H1 (cell line): ENCODE measurements around the gene ZNF672.

ENCODE experiments used
- CEBPB ChIP-seq: IDR thresholded peaks from 2 replicates; pipeline ENCODE4 v1.6.1; 2012; ENCODE audit warnings: low read depth, low read length
- EZH2 ChIP-seq: fragments of 200-600 bp; sonication (generic); IDR thresholded peaks from 2 replicates; pipeline ENCODE4 v1.7.1; 2012; ENCODE audit warnings: low read depth, mild to moderate bottlenecking, moderate library complexity, low read length, inconsistent platforms; ENCODE audit not compliant: severe bottlenecking
- JUND ChIP-seq: IDR thresholded peaks from 2 replicates; pipeline ENCODE4 v1.6.1; 2011; ENCODE audit warnings: mild to moderate bottlenecking, improper control_type of control experiment, low read length
- KDM1A ChIP-seq: fragments of 200-600, 300-600 bp; sonication (generic); IDR thresholded peaks from 2 replicates; pipeline ENCODE4 v1.7.1; 2016; ENCODE audit warnings: mild to moderate bottlenecking, low read length, borderline replicate concordance
- NRF1 ChIP-seq: IDR thresholded peaks from 2 replicates; pipeline ENCODE4 v1.6.1; 2011; ENCODE audit warnings: mild to moderate bottlenecking, low read depth, low read length, improper control_type of control experiment
- TF ChIP-seq, protein P1 (sequence below), 3 experiments: IDR thresholded peaks; 1 replicate in 2 of 3; 2 replicates in 1 of 3; pipeline versions ENCODE4 v1.5.1 to v1.6.1; 2011; ENCODE audit warnings: low read length in 3 of 3, mild to moderate bottlenecking in 3 of 3, inconsistent platforms in 2 of 3, low read depth in 1 of 3, moderate library complexity in 1 of 3; ENCODE audit not compliant: insufficient read depth in 1 of 3; ENCODE audit errors: control extremely low read depth in 1 of 3
- TF ChIP-seq, protein P2 (sequence below): IDR thresholded peaks from 2 replicates; pipeline ENCODE4 v1.6.1; 2012; ENCODE audit warnings: inconsistent platforms

DNA sequence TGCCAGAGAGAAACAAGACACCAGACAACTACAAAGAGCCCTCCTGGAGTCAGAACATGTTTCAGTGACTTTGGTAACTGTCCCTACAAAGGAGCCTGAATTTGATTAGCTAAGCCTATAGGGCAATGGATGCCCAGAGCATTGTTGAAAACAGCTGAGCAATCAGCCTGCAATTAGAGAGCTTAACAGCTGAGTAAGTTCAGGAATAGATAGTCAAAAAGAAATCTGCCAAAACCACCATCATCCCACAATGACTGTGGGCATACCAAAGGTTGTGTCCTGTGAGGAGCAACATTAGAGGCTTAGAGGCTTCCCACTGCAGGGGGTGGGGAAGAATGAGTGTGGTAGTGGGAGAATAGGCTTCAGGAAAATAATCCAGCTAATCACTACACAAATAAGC lies 44.4 kb upstream of the ZNF672 start:
- TF ChIP-seq NRF1 (no peak), CEBPB (no peak), KDM1A (no peak), JUND (no peak), EZH2 (no peak)
- TF ChIP-seq, protein P1, sequence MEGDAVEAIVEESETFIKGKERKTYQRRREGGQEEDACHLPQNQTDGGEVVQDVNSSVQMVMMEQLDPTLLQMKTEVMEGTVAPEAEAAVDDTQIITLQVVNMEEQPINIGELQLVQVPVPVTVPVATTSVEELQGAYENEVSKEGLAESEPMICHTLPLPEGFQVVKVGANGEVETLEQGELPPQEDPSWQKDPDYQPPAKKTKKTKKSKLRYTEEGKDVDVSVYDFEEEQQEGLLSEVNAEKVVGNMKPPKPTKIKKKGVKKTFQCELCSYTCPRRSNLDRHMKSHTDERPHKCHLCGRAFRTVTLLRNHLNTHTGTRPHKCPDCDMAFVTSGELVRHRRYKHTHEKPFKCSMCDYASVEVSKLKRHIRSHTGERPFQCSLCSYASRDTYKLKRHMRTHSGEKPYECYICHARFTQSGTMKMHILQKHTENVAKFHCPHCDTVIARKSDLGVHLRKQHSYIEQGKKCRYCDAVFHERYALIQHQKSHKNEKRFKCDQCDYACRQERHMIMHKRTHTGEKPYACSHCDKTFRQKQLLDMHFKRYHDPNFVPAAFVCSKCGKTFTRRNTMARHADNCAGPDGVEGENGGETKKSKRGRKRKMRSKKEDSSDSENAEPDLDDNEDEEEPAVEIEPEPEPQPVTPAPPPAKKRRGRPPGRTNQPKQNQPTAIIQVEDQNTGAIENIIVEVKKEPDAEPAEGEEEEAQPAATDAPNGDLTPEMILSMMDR (IDR thresholded peaks at IDR 0.05; ENCODE audit: control extremely low read depth in 1 of 3, insufficient read depth in 1 of 3, low read depth in 1 of 3, low read length in 3 of 3): no peak
- TF ChIP-seq, protein P2, sequence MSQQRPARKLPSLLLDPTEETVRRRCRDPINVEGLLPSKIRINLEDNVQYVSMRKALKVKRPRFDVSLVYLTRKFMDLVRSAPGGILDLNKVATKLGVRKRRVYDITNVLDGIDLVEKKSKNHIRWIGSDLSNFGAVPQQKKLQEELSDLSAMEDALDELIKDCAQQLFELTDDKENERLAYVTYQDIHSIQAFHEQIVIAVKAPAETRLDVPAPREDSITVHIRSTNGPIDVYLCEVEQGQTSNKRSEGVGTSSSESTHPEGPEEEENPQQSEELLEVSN: no peak
